Astrocyte of the spinal cord (primary cell): ENCODE data around the gene SYT8.
"Not testable (repeated sequence)": the region's sequence is repeated elsewhere in the genome, so short reads cannot be mapped to it uniquely, and the experiment has no call there.

ENCODE experiments used
- DNase-seq: peaks from one replicate; pipeline ENCODE4 v3.0.0; 2011; ENCODE audit warnings: low read depth, low spot score
- H3K4me3 ChIP-seq: 2 replicates; pipeline ENCODE4 v1.5.1; 2011; ENCODE audit warnings: low read depth, mild to moderate bottlenecking, low read length, moderate library complexity
- in situ Hi-C: cut with HindIII; loops from 2 replicates; pipeline ENCODE4 v1.10.0; 2017; ENCODE audit warnings: low sequenced_read_pairs
- TF ChIP-seq, protein P1 (sequence below): IDR thresholded peaks from 2 replicates; pipeline ENCODE4 v1.5.1; 2012; ENCODE audit warnings: low read depth, mild to moderate bottlenecking, low read length, inconsistent platforms

The SYT8 gene

DNA sequence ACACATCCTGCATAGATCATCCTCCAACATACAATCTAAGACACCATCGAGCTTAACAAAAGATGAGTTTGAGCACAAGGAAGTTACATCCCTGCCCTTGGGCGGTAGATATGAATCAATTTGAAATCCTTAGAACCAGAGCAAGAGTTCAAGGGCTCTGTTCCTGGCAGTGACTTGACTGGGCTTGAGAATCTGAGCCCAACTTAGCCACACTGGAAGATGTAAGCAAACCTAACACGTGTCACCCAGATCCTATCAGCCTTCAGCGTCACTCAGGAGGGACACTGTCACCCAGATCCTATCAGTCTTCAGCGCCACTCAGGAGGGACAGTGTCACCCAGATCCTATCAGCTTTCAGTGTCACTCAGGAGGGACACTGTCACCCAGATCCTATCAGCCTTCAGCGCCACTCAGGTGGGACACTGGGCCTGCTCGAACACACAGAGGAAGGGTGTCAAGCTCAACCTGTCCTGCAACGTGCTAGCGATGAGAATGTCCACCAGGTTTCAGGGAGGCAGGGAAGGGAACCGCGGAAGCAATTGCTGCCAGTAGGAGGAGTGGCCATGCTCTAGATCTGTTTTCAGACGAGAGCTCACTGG is 38.3 kb upstream of the SYT8 start:
- no peak for DNase-seq
- TF ChIP-seq, protein P1, sequence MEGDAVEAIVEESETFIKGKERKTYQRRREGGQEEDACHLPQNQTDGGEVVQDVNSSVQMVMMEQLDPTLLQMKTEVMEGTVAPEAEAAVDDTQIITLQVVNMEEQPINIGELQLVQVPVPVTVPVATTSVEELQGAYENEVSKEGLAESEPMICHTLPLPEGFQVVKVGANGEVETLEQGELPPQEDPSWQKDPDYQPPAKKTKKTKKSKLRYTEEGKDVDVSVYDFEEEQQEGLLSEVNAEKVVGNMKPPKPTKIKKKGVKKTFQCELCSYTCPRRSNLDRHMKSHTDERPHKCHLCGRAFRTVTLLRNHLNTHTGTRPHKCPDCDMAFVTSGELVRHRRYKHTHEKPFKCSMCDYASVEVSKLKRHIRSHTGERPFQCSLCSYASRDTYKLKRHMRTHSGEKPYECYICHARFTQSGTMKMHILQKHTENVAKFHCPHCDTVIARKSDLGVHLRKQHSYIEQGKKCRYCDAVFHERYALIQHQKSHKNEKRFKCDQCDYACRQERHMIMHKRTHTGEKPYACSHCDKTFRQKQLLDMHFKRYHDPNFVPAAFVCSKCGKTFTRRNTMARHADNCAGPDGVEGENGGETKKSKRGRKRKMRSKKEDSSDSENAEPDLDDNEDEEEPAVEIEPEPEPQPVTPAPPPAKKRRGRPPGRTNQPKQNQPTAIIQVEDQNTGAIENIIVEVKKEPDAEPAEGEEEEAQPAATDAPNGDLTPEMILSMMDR = no peak
- no peak overlapping the region for H3K4me3 ChIP-seq
- in situ Hi-C loops = no loop called here

DNA sequence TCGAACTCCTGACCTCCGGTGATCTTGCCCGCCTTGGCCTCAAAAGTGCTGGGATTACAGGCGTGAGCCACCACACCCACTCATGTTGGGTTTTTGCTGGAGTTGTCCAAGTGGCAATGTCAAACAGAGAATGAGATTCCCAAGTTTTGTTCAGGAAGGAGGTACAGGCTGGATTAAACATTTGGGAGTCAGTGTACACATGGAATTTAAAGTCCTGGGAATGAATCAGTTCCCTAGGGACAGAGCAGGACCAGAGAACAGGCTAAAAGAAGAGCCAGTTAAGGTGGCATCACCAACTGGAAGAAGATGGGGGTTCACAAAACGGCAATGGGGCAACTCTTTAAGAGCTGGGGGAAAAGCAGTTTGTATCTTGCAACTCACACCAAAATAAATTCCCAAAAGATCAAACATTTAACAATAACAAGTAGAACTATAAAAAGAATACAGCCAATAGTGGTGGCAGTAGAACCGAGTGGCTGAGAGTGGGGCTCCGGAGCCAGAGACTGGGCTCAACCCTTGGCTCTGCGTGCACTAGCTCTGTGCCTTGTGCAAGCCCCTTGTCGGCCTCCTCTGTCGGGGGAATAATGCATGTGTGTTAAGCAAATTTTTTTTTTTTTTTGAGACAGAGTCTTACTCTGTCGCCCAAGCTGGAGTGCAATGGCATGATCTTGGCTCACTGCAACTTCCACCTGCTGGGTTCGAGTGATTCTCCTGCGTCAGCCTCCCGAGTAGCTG is 37.2 kb upstream of the SYT8 start:
- in situ Hi-C loops = no loop called here
- DNase-seq = no peak
- TF ChIP-seq, protein P1 = no peak
- H3K4me3 ChIP-seq = no peak overlapping the region

DNA sequence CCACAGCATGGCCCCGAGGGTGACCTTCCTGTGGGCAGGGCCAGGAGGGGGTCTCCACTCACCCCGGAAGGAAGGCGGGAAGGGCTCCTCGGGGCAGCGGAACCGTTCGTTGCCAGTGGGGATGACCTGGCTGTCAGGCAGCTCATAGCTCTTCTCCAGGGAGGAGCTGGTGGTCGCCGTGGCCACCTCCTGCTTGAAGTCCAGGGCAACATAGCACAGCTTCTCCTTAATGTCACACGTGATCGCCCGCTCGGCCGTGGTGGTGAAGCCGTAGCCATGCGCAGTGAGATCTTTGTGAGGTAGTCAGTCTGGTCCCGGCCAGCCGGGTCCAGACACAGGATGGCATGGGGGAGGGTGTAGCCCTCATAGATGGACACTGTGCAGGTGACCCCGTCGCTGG is 31.5 kb upstream of the SYT8 start:
- DNase-seq = no peak
- no peak overlapping the region for H3K4me3 ChIP-seq
- TF ChIP-seq, protein P1 = no peak
- in situ Hi-C loops = no loop called here

DNA sequence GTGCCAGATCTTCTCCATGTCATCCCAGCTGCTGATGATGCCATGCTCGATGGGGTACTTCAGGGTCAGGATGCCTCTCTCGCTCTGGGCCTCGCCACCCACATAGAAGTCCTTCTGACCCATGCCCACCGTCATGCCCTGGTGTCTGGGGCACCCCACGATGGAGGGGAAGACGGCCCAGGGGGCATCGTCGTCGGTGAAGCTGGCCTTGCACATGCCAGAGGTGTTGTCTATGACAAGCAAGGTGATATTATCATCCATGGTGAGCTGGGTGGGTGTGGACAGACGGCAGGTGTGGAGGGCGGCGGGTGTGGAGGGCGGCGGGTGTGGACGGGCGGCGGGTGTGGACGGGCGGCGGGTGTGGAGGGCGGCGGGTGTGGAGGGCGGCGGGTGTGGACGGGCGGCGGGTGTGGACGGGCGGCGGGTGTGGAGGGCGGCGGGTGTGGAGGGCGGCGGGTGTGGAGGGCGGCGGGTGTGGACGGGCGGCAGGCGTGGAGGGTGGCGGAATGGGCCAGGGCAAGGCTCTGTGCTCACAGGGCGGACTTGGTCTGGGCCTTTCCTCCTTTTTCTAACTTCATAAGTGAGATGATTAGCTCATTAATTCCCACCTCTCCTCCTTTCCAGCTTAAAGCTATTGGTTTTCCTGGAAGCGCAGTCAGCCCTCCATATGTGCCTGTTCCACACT is 30.8 kb upstream of the SYT8 start:
- DNase-seq, in situ Hi-C loops, H3K4me3 ChIP-seq: not testable (repeated sequence)

DNA sequence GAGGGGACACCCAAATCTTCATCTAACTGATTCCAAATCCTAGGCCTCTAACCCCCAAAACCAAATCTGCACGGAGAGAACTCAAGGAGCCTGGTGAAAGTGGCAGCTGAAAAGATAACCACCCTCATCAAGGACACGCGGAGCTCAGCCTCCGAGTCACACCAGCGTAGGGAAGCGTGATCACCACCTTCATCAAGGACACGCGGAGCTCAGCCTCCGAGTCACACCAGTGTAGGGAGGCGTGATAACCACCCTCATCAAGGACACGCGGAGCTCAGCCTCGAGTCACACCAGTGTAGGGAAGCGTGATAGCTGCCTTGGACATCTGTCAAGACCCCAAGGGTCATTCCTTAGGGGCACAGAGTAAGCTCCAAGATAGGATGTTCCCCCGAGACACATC is 29.3 kb upstream of the SYT8 start:
- TF ChIP-seq, protein P1 = no peak
- no peak overlapping the region for H3K4me3 ChIP-seq
- no peak for DNase-seq
- in situ Hi-C loops = no loop called here

DNA sequence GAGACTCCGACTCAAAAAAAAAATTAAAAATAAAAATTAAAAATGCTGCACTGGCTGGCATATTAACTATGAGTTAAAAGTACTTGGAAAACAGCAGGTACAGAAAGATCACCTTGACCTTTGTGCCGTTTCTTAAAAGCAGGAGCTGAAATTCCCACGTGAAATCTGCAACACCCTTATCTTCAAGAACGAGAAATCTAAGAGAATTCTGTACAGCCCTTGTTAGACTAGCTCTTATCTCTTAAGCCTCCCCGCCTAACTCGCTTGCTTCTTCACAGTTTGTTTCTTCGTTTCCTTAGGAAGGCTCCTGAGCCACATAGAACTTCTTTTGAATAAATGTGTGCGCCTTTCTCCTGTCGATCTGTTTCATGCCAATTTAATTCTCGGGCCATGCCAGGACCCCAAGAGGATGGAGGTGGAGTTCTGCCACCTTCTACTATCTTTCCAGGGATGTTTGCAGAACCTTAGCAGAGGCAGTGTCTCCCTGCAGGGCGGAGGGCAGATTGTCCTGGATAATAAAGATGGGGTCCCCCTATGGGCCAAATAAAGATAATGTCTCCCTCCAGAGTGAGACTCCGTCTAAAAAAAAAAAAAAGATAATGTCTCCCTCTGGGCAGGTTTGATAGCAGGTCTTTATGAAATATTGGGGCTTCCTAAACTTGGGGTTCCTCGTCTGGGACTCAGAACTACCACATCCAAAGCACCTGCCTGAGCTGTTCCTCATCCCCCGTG is 27.4 kb upstream of the SYT8 start:
- in situ Hi-C loops = no loop called here
- no peak overlapping the region for H3K4me3 ChIP-seq
- TF ChIP-seq, protein P1 = no peak
- DNase-seq = no peak
